OCI-M1 (cell line): ENCODE results near the gene AQP9.
"Not testable (repeated sequence)": the region's sequence is repeated elsewhere in the genome, so short reads cannot be mapped to it uniquely, and the experiment has no call there.

Source experiments
- DNase-seq: peaks from one replicate; lab custom pipeline; 2025; lab: John Stamatoyannopoulos, UW

Gene AQP9

GRCh38 chr15:58179741-58180381 is 41.7 kb downstream of the AQP9 start:
- DNase-seq: peak; percentile 34

GRCh38 chr15:58182460-58183163 is 44.4 kb downstream of the AQP9 start:
- DNase-seq: peak; percentile 56

GRCh38 chr15:58185439-58185838 is 47.3 kb downstream of the AQP9 start:
- DNase-seq: no peak

GRCh38 chr15:58189148-58189811 is 51.1 kb downstream of the AQP9 start:
- DNase-seq: no peak

- DNase-seq: no peak
These were observed 52.2 kb downstream of the AQP9 start for GRCh38 chr15:58190419-58190818.

GRCh38 chr15:58193636-58194035 is 55.5 kb downstream of the AQP9 start:
- DNase-seq: not testable (repeated sequence)

GRCh38 chr15:58200739-58201138 is 62.6 kb downstream of the AQP9 start:
- no peak for DNase-seq

- DNase-seq: no peak
These were observed 63.3 kb downstream of the AQP9 start for GRCh38 chr15:58201516-58201915.

GRCh38 chr15:58203537-58203936 is 65.4 kb downstream of the AQP9 start:
- DNase-seq: peak; percentile 79

GRCh38 chr15:58206151-58206550 is 68.0 kb downstream of the AQP9 start:
- DNase-seq: no peak

GRCh38 chr15:58208217-58208616 is 70.0 kb downstream of the AQP9 start:
- DNase-seq: not testable (repeated sequence)

- not testable (repeated sequence) for DNase-seq
These were observed 70.9 kb downstream of the AQP9 start for GRCh38 chr15:58209007-58209481.

- DNase-seq: not testable (repeated sequence)
These were observed 71.8 kb downstream of the AQP9 start for GRCh38 chr15:58210031-58210430.

- peak; percentile 62 for DNase-seq
These were observed 74.8 kb downstream of the AQP9 start for GRCh38 chr15:58212909-58213526.

- no peak for DNase-seq
These were observed 75.6 kb downstream of the AQP9 start for GRCh38 chr15:58213587-58214338.

GRCh38 chr15:58214591-58215340 is 76.6 kb downstream of the AQP9 start:
- DNase-seq: no peak

GRCh38 chr15:58217460-58217859 is 79.3 kb downstream of the AQP9 start:
- DNase-seq: peak; percentile 7

GRCh38 chr15:58221591-58222241 is 83.5 kb downstream of the AQP9 start:
- DNase-seq: peak; percentile 67

- DNase-seq: peak; percentile 51
These were observed 84.5 kb downstream of the AQP9 start for GRCh38 chr15:58222679-58223078.

GRCh38 chr15:58223432-58223831 is 85.3 kb downstream of the AQP9 start:
- no peak for DNase-seq

GRCh38 chr15:58224068-58224467 is 85.9 kb downstream of the AQP9 start:
- no peak for DNase-seq
